Tibial artery (tissue), 4 donors: ENCODE measurements around the gene LMAN2L.

Experiments used
- DNase-seq, 2 donors: peaks; one replicate each; pipeline ENCODE4 v3.0.0-alpha.2; 2019
- H3K27ac ChIP-seq, 2 donors: fragments of 200-600 bp; sonication (generic) in 1 of 2; 1 replicate in 1 of 2; 2 replicates in 1 of 2; pipeline ENCODE4 v1.5.1; 2018 to 2019; ENCODE audit warnings: mild to moderate bottlenecking in 1 of 2
- H3K27me3 ChIP-seq, 2 donors: fragments of 200-600 bp; sonication (generic) in 1 of 2; one replicate each; pipeline versions ENCODE4 v1.5.1 to v1.6.0; 2016 to 2019
- H3K36me3 ChIP-seq, 3 donors: fragments of 200-600 bp; sonication (generic) in 2 of 3; one replicate each; pipeline ENCODE4 v1.5.1; 2016 to 2019; ENCODE audit warnings: mild to moderate bottlenecking in 2 of 3
- H3K4me1 ChIP-seq, 4 donors: fragments of 200-600 bp; sonication (generic) in 2 of 4; 1 replicate in 3 of 4; 2 replicates in 1 of 4; pipeline ENCODE4 v1.5.1; 2016 to 2019
- H3K4me3 ChIP-seq, 2 donors: fragments of 200-600 bp; sonication (generic) in 1 of 2; 1 replicate in 1 of 2; 2 replicates in 1 of 2; pipeline ENCODE4 v1.5.1; 2018 to 2019; ENCODE audit warnings: mild to moderate bottlenecking in 2 of 2
- H3K9me3 ChIP-seq, 3 donors: fragments of 200-600 bp; sonication (generic) in 1 of 3; one replicate each; pipeline ENCODE4 v1.5.1; 2016 to 2019
- intact Hi-C: fragments of 100-400 bp; cut with DNase I; formaldehyde crosslinking; loops from one replicate; pipeline ENCODE4 v1.15.0; 2023; ENCODE audit warnings: low total_unique reads
- TF ChIP-seq, protein P1 (sequence below), 2 experiments: fragments of 200-600 bp in 1 of 2; fragments of 450-650 bp in 1 of 2; IDR thresholded peaks; one replicate each; pipeline ENCODE4 v1.5.1; 2017 to 2019; ENCODE audit warnings: antibody characterized with exemption in 2 of 2, mild to moderate bottlenecking in 1 of 2, moderate library complexity in 1 of 2

LMAN2L gene

DNA sequence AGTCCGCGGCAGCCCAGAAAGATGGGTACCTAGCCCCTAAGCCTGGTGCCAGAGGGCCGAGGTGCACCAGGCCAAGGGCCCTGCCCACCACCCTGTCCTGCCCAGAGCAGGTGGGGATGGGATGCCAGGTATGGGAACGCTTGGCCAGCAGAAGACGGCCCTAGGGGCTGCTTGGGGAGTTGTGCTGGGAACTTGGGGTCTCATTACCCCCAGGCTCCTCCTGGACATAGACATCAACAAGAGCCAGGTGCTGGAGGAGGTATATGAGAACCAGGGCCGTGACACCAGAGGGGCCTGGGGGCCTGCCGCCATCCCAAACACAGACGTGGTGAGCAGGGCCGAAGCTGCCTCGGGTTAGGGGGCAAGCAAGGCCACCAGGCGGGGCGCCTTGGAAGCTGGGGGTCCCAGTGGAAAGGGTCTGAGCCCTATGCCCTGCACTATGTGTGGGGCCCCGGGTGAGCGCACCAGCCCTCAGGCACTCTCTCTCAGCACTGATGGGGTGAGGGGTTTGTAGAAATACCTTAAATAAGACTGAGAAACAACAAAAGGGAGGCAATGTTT is 50.4 kb downstream of the LMAN2L start:
- Histone ChIP-seq H3K4me3 (no peak overlapping the region), H3K27me3 (peaks cover 0 to 22% of the 10 kb centered on the region in 2 donors), H3K36me3 (no peaks in the 10 kb centered on the region), H3K9me3 (no peaks in the 10 kb centered on the region), H3K4me1 (peaks cover 0 to 5% (median 0%) of the 10 kb centered on the region in 4 donors), H3K27ac (no peak overlapping the region)
- intact Hi-C loops = no loop called here
- TF ChIP-seq, protein P1, sequence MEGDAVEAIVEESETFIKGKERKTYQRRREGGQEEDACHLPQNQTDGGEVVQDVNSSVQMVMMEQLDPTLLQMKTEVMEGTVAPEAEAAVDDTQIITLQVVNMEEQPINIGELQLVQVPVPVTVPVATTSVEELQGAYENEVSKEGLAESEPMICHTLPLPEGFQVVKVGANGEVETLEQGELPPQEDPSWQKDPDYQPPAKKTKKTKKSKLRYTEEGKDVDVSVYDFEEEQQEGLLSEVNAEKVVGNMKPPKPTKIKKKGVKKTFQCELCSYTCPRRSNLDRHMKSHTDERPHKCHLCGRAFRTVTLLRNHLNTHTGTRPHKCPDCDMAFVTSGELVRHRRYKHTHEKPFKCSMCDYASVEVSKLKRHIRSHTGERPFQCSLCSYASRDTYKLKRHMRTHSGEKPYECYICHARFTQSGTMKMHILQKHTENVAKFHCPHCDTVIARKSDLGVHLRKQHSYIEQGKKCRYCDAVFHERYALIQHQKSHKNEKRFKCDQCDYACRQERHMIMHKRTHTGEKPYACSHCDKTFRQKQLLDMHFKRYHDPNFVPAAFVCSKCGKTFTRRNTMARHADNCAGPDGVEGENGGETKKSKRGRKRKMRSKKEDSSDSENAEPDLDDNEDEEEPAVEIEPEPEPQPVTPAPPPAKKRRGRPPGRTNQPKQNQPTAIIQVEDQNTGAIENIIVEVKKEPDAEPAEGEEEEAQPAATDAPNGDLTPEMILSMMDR (IDR thresholded peaks at IDR 0.05) = no peak
- peak in 1 of 2 donors; percentile 54 for DNase-seq

DNA sequence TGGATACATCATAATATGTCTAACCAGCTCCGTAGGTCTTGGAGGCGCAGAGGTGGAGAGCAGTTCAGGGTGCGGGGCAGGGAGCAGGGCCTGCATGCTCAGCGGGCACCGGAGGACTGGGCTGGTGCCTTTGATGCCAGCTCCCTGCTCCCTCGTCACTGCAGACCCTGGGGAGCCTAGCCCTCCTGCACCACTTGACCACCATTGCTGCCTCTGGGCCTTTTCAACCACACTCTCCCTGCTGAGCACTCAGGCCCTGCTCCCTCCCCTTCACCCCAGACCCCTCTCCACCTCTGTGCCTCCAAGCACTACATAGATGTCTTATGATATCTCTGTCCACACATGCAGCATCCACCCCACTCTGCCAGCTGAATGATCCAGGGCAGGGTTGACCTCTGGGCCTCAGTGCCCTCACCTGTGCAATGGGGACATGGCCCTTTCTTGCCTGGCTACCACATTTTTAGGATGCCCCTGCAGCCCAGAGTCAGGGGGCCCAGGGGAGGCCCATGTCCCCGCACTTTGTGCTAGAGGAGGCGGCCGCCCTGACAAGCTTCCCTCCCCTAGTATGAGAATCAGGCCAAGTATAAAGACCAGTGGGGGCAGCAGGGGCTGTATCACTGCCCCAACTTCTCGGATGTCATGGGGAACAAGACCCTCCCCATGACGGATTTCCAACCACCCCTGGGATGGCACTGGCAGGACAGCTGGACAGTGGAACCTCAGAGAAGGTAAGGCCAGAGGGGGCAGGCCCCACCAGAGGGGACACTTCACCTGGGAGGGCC is 51.0 kb downstream of the LMAN2L start:
- intact Hi-C loops = no loop called here
- peak in 1 of 2 donors; percentile 45 for DNase-seq

DNA sequence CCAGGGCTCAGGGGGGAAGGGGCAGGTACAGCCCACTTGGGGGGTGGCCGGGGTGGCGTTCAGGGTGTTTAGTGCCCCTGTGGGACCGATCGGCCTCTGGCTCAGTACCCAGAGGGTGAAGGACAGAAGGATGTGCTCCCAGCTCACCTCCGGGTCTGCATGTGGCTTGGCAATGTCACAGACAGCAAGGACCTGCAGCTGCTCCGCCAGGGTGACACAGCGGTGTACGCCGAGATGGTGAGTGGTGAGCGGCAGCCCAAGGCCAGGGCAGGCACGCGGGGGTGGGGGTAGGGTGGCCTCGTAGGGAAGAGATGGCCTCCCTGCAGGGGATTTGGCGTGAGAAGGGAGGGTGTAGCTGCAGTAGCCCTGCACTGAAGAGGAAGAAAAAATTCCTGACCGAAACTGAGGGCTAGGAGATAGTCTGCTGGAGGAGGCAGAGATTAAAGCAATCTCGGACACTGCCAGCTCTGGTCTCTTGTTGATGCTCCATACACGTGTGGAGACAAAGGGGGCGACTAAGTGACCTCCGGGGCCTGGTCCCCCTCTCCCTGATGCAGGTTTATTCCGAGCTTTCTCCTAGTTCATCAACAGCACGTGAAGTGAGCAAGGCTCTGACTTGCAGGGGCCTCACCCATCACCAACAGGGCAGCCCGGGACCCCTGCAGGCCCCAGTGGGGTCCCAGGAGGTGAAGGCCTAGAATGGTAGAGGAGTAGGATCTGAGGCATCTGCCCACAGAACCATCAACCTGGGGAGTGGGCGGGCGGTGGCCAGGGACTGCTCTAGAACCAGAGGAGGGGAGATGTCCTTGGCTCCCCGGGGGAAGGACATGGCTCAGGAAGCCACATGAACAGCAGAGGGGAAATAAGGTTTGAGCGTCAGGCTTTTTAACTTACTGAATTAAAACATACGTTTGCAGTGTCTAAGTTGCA is 51.9 kb downstream of the LMAN2L start:
- Histone ChIP-seq H3K36me3 (no peaks in the 10 kb centered on the region), H3K27ac (no peak overlapping the region), H3K4me1 (peaks cover 0 to 5% (median 0%) of the 10 kb centered on the region in 4 donors), H3K4me3 (no peak overlapping the region), H3K9me3 (no peaks in the 10 kb centered on the region), H3K27me3 (peaks cover 0 to 22% of the 10 kb centered on the region in 2 donors)
- TF ChIP-seq, protein P1 (IDR thresholded peaks at IDR 0.05) = no peak
- DNase-seq = peak in 1 of 2 donors; percentile 56
- intact Hi-C loops = no loop called here

More for the DNA sequence above, 51.0 kb downstream of the LMAN2L start:
- Histone ChIP-seq H3K36me3 (no peaks in the 10 kb centered on the region), H3K4me1 (peaks cover 0 to 5% (median 0%) of the 10 kb centered on the region in 4 donors), H3K27ac (no peak overlapping the region), H3K9me3 (no peaks in the 10 kb centered on the region), H3K4me3 (no peak overlapping the region), H3K27me3 (peaks cover 0 to 22% of the 10 kb centered on the region in 2 donors)
- TF ChIP-seq, protein P1 (IDR thresholded peaks at IDR 0.05) = no peak

DNA sequence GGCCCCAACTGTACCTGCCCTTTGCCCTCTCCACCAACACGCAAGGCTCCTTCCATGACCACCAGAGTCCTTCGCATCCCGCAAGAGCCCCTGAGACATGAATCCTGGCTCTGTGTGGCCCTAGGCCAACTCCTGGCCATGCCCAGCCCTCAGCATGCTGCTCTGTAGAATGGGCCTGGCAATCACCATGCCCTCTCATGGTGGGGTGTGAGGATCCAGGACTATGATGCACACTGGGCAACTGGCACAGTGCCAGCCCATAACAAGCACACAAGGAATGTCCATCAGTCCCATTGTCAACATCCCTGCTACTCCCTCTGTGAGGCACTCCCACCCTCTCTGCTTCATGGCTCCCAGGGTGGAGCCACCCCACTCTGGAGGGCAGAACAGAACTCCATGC is 52.6 kb downstream of the LMAN2L start:
- H3K27me3 ChIP-seq = peaks cover 0 to 22% of the 10 kb centered on the region in 2 donors
- peaks cover 0 to 5% (median 0%) of the 10 kb centered on the region in 4 donors for H3K4me1 ChIP-seq
- peak in 1 of 2 donors; percentile 39 for DNase-seq
- H3K27ac ChIP-seq = no peak overlapping the region
- no peak overlapping the region for H3K4me3 ChIP-seq
- H3K9me3 ChIP-seq = no peaks in the 10 kb centered on the region
- intact Hi-C loops = no loop called here
- no peaks in the 10 kb centered on the region for H3K36me3 ChIP-seq
- TF ChIP-seq, protein P1 (IDR thresholded peaks at IDR 0.05) = no peak
